Activated CD4-positive, alpha-beta T cell treated with anti-CD3 and anti-CD28 coated beads, Interleukin-2, amount 50 U/mL, for 4 hours (primary cell): ENCODE data around the gene CFAP54.
"Not testable (repeated sequence)": the region's sequence is repeated elsewhere in the genome, so short reads cannot be mapped to it uniquely, and the experiment has no call there.

Experiments
- DNase-seq, 2 experiments: peaks; one replicate each; pipeline ENCODE4 v3.0.0-alpha.2; 2020

CFAP54 gene

DNA sequence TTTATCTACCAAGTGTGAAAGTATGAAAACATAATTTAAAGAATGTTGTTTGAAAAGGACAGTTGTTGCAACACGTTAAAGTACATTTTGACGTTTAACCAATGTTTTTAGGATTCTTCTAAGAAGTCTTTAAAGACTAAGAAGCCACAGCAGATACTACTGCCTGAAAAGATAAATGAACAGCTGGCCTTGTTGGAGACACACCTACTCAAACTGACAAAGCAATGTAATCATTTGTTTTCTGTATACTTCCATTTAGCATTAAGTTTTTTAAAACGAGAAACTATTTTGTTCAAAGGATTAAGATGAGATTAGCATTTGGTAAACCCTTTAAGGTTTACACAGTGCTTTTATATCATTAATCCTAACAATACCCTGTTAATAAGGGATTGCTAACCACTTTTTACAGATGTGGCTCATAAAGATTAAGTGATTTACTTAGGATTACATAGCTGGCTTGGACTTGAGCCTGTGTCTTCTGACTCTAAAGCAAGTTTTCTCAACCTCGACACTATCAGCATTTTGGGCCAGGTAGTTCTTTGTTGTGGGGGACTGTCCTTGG, 134.4 kb downstream of the CFAP54 start:
- DNase-seq = no peak

DNA sequence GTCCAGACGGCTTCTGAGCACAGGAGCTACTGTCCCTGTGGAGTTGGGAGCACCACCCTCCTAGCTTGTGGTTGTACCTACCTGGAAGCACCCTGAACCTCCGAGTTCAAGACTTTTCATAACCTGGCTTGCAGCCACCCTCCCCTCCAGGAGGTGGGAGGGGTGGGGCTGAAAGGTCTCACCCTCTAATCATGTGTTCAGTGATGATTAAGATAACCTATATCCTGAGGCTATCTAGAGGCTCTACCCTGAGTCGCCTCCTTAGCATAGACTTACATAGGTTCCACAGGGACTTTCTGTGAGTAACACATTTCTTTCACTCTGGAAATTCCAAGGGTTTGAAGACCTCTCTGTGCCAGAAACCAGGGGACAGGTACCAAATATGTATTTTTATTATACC, 146.5 kb downstream of the CFAP54 start:
- DNase-seq = no peak

DNA sequence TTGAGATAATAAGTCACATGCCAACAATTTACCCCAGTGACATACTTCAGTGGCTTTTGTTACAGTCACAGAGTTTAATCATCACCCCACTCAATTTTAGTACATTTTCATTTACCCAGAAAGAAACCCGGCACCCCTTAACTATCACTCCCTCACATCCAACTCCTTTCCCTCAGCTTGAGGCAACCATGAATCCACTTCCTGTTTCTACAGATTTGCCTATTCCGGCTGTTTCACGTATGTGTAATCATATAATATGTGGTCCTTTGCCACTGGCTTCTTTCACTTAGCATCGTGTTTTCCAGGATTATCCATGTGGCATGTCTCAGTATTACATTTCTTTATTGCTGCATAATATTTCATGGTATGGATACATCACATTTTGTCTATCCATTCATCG, 147.5 kb downstream of the CFAP54 start:
- no peak for DNase-seq

DNA sequence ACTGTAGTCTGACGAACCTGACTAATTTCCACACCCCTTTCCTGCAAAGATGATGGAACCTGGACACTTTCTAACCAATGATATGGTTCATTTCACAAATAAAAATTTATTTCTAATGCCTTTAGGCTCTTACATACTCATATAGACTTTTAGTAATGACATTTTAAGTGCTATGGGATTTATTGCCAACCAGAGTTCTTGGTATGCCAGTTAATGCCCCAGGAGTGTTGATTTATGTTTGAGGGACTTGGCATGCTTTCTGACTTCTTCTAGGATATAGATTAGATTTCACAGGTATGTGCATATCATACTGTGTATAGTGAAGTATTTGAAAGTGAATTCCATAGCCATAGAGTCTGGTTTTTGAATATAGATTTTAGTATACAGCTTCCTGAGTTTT, 159.5 kb downstream of the CFAP54 start:
- no peak for DNase-seq

DNA sequence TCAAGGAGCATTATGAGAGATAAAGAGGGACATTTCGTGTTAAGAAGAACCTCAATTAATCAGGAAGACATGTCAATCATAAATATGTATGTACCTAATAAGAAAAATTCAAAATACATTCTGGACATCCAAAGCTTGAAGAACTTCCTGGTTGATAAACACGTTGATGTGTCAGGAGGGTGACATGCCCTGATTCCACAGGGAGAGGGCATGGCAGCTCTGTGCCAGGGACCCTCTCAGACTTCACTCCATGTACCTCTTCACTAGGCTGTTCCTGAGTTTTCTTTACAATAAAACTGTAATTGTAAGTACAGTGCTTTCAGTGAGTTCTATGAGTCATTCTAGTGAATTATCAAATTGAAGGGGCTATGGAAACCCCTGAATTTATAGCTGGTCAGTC, 163.5 kb downstream of the CFAP54 start:
- DNase-seq = no peak

DNA sequence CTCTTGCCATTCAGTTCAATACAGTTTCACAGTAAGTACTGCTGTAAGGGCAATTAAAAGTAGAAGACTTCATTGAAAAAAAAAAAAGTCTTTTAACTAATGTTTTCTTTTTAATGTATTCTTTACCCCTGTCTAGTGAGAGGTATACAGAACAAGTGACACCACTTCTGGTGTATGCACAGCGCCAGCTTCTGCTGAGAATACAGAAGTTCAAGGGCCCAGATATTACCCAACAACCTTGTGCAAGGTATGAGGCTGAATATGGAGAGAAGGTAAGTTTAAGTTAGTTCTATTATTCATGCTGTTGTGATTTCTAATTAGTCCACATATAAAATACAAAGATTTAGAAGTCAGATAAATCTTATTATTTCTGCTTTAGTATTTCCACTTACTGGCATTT, 168.7 kb downstream of the CFAP54 start:
- no peak for DNase-seq

DNA sequence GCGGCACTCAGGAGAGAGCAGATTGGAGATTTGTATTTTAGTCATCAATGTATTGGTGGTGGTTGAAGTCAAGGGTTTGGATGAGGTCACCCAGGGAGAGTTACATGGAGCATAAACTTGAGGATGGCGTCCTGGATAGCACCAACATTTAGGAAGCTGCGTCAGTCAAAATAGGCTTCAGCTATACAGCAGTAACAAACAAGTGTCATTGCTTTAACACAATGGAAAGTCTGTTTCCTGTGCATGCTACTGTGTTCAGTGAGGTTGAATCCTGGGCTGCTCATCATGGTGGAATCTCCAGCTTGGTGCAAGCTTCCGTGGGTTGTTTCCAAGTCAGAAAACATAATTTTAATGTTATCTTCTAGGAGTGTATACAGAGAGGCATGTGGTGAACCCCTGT, 180.4 kb downstream of the CFAP54 start:
- DNase-seq = no peak

DNA sequence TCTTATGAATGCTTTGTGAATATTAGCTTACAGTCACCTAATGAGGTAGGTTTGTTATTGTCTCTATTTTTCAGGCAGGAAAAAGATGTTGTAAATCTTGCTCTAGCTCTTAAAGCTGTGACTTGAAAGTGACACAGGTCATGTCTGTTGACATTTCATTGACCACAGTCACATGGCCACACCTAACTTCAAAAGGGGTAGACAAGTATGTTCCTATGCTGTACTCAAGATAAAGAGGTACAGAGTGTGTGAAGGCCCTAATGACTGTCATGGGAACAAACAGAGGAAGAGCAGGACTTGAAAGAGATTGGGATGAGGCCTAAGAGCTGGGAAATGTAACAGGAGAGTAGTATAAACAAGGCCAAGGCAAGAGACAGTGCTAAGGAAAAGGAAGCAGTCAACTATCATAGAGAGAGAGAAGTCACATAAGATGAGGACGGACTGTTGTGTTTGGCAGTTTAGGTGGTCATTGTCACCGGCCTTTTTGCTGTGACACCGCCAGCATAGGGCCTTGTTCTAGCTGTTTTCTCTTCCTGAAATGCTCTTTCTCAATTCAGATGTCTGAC, 181.0 kb downstream of the CFAP54 start:
- no peak for DNase-seq

DNA sequence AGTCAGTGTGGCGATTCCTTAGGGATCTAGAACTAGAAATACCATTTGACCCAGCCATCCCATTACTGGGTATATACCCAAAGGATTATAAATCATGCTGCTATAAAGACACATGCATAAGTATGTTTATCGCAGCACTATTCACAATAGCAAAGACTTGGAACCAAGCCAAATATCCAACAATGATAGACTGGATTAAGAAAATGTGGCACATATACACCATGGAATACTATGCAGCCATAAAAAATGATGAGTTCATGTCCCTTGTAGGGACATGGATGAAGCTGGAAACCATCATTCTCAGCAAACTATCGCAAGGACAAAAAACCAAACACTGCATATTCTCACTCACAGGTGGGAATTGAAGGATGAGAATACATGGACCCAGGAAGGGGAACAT, 186.1 kb downstream of the CFAP54 start:
- not testable (repeated sequence) for DNase-seq

DNA sequence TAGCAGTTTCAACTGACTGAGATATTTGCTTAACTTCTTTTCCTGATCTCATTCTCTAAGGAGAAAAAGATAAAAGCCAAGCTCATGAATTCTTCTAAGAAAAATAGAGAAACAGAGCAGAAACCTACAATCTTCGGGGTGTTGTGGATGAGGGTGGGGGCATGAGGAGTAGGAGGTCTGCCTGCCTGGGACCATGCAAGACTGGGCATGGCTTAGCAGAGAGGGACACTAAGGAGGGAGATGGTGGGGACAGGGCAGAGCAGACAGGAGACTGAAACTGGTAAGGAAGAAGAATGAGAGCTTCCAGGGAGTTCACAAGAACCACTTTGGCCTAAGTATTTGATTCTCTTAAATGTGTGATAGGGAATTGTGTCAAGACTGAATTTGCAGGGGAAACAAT, 188.0 kb downstream of the CFAP54 start:
- DNase-seq = no peak

DNA sequence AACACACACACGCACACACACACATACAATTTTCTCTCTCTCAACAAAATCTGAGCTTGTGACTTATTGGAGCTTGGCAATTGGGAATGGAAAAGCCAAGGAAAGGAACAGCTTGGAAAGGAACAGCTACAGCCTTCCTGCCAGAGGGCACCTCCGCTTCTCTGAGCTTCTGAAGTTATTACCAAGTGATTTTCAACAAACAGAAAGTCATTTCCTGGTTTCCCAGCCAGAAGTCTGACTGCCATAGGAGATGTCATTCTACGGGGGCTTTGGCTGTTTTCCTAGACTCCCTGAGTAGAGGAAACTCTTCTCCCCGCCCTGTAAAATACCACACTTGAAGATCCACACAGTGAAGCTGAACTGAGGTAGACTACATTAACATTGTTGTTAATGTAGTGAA, 198.3 kb downstream of the CFAP54 start:
- DNase-seq = no peak

DNA sequence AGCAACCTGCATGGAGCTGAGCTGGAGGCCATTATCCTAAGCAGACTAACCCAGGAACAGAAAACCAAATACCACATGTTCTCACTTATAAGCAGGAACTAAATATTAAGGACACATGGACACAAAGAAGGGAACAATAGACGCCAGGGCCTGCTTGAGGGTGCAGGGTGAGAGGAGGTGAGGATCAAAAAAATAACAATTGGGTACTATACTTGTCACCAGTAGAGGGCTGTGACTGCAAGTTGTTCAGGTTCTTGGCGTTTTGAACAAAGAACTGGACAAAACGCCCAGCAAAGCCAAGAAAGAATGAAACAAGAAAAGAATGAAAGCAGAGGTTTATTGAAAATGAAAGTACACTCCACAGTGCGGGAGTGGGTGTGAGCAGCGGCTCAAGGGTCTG, 209.1 kb downstream of the CFAP54 start:
- no peak for DNase-seq

DNA sequence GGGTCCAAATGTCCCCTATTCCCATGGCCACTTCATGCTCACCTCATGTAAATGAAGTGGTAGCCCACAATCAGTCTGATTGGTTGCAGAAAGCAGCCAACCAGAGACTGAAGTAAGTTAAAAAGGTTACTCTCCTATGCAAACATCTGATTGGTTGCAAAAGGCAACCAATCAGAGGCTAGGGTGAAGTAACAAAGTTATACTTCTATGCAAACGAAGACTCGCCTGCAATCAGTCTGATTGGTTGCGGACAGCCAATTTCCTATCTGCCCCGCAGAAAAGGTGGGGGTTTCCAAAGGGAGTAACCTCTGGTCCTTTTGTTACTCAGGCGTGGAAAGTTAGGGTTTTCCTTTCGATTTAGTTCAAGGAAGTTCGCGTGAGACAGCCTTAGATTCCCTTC, 209.6 kb downstream of the CFAP54 start:
- no peak for DNase-seq

DNA sequence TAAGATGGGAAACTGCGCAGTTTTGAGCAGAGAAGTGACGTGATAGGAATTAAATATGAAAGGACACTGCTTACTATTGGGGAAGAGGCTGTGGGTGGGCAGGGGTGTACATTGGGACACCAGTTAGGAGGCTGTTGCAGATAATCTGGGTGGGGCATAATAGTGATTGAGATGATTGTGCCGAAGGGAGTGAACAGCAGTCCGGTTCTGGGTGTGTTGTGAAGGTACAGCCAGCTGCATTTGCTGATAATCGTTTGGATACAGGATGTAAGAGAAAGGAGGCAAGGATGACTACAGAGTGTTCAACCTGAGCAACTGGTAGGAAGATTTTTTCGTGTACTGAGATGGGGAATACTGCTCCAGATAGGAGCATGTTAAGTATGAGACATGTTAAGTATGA, 212.5 kb downstream of the CFAP54 start:
- no peak for DNase-seq

DNA sequence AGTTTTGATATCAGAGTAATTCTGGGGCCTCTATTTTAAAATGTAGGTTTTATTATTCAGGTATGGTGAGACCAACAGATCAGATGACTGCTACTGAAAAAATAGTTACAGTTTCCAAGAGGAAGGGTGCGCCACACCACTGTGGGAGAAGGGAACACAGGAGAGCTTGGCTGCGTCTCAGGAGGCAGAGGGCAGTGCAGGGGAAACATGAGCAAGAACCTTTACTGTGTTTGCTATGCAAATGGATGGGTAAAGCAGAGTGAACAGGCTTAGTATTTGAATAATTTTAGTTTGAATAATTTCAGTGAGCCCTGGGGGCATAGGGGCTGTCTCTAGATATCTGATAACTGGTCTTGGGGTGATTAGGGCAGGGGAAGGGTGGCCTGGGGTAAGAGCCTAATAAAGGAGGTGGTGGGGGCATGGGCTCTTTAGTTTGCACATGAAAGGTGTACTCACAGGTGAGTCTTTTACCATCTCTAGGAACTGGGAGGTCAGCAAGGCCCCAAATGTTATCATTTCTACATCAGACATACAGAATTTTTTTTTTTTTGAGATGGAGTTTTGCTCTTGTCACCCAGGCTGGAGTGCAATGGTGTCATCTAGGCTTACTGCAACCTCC, 220.9 kb downstream of the CFAP54 start:
- no peak for DNase-seq

DNA sequence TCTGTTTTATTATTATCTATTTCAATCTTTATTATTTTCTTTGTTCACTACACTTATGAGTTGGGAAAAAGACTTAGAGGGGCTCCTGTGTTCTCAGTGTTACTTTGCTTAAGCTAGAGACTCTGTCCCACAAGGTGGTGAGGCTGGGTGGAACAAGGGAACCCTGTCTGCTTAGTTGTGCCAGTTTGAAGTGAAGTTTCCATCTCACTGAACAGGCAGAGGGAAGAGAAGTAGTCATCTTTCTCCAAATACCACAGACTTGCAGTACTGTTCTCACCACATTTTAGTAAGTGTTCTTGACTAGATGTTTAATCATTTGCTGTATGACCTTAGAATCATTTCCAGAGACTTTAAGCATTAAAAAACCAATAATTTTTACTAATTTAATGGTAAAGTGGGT, 222.0 kb downstream of the CFAP54 start:
- DNase-seq = no peak

DNA sequence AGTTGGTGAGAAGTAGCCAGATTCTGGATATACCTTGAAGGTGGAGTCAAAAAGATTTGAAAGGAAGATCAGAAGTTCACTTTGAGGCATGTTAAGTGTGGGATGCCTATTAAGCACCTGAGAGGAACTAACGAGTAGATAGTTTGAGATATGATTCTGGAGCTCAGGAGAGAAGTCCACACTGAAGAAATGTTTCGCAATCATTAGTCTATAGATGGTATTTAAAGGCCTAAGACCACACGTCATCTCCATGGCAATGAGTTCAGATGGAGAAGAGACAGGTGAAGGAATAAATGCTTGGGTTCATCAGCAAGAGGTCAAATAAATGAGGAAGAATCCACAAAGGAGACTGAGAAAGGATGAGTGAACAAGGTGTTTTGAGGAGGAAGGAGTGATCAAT, 224.8 kb downstream of the CFAP54 start:
- no peak for DNase-seq

DNA sequence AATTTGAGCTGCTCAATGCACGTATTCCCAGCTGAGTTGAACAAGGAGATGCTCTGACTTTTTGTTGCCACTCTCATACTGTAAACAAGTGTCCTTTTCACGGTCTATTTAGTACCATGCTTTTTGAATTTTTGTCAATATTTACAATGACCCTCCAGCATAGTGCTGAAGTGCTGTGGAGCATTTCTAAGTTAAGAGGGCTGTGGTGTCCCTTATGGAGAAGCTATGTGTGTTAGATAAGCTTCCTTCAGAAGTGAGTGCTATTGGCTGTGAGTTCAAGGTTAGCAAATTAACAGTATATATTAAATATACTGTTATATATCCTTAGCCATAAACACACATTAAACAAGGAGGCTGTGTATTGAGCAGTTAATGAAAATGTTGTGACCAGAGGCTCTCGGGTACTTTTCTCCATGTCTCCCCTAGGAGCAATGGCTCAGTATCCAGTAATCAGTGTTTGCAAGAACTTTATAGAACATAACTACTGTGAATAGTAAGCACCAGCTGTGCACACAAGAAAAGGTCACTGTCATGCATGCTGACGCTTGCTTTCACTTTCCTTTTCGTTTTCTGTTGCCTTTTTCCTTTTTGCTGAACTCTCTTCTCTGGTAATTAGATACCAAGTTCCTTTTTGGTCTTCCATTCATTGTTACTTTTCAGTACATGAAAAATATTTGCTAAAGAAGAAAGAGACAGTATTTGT, 230.4 kb downstream of the CFAP54 start:
- no peak for DNase-seq

DNA sequence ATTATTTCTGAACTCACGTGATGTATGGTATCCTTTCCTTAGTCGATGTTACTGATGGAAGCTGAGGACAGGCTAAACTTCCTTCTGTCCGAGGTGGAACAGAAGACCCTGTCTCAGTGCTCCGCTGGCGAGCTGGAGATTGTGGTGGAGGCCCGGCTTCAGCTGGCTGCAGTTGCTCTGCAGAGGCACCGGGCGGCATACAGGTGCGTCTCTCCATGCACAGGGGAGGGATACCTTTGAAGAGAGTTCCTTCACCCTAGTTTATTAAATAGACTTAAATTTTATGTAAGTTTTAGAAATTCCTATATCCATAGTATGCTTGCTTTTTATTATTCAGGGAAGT, 231.0 kb downstream of the CFAP54 start:
- no peak for DNase-seq

DNA sequence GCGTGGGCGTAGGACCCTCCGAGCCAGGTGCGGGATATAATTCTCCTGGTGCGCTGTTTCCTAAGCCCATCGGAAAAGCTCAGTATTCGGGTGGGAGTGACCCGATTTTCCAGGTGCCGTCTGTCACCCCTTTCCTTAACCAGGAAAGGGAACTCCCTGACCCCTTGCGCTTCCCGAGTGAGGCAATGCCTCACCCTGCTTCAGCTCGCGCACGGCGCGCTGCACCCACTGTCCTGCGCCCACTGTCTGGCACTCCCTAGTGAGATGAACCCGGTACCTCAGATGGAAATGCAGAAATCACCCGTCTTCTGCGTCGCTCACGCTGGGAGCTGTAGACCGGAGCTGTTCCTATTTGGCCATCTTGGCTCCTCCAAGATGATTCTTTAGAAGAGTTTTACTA, 240.1 kb downstream of the CFAP54 start:
- not testable (repeated sequence) for DNase-seq

DNA sequence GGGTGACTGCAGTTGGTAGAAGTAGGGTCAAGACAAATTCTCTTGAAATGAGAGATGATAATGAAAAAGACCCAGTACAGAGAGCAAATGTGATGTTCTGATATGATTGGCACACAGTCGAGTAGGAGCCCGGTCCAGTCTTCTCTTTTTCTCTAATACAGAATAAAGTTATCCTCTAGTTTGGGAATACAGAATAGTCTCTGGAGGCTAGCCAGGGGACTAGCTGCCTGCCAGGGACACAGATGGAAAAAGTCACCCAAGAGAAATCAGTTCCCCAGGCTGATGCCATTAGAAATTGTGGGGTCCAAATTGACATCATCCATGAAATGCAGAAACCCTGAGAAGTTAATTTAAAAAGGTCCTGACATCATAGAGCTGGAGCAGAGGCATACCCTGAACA, 240.5 kb downstream of the CFAP54 start:
- DNase-seq = no peak

DNA sequence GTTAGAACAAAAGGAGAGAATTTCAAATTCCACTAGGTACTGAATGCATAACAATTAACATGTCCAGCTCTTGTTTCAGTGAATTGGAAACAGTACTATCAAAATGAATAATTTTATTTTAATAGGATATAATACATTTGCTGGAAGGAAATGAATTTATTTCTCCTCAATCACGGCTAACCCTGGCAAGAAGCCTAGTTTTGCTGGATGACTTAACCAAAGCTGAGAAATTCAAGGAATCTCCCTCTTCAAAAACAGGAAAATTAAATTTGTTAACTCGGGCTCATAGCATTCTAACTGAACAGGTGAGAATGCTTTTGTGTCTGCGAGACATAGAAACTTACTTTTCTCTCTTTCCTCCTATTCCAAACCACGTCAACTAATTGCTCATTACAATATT, 254.2 kb downstream of the CFAP54 start:
- DNase-seq = no peak

DNA sequence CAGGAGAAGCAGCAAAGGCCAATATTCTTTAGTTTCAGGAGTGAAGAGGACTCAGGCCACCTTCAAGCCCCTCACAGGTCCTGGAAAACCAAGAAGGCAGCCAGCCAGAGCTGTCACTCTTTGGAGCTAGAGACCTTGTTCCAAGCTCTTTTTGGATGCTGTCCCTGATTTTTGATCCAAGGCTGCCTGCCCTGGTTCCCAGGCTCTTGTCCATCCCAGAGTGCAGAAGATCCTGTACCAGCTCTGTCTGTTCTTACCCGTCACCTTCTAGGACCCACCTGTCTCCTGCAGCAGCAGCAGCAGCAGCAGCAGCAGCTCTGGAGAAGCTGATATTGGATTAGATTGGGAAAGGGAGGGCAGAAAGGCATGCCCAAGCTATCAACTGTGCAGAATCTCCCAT, 260.6 kb downstream of the CFAP54 start:
- no peak for DNase-seq

DNA sequence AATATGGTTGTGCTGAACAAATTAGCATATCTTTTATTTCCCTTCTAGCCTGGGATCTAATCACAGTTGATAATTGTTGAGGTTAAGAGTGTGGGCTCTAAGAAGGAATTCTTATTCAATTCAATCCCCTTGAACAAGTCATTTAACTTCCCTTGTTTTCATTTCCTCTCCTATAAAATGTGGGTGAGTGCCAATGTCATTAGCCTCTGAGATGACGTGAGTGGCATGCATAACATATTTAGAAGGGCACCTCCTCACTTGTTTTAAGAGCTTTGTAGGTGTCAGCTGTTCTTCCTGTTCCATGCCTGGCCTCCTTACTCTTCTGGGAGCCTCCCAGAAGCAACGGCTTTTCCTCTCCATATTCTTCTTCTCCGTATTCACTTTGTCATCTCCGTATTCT, 262.2 kb downstream of the CFAP54 start:
- no peak for DNase-seq

DNA sequence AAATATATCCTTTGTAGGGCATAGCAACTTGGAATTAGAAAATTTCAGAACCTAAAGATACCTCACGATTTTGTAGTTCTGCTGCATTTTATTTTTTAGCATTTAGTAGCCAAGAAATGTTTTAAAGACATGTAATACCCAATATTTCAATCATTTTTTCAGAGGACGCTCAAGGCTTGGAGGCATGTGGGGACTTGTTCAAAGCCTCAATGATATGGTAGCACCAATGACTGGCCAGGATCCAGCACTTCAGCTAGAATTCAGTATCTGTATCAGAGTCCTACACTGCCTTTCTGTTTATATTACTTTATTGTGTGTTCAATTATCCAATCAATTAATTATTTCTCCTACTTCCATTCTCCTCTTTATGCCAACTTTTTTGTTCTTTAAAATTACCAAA, 262.8 kb downstream of the CFAP54 start:
- no peak for DNase-seq
